HCT116 (cell line): ENCODE measurements around the gene MAST4. TPM values are rescaled to one million over a fixed set of nuclear protein-coding genes. Genes with fewer than 3 reads are reported as not detected.

Source experiments
- ATAC-seq: fragments of 200-7000 bp; cut with Tn5 transposase; 2 replicates; pipeline ENCODE4 v1.9.1; 2020; ENCODE audit warnings: mild to moderate bottlenecking, moderate library complexity
- BruUV-seq: library from RNA; stranded (reverse); fragments of 400-500 nt; replicated peaks from 2 replicates; lab custom pipeline; 2021; lab: Mats Ljungman, UMichigan
- CTCF ChIA-PET: fragments of 300-600 bp; sonication (Branson Sonifier 250); formaldehyde crosslinking; loops from one replicate; lab custom pipeline; 2021; ENCODE audit warnings: antibody characterized with exemption; lab: Charles Lee
- POLR2A ChIA-PET: fragments of 300-600, 350-600 bp; sonication (Branson Sonifier 250); formaldehyde crosslinking; loops from one replicate; lab custom pipeline; 2021; ENCODE audit warnings: antibody characterized with exemption; lab: Charles Lee
- RAD21 ChIA-PET, 2 experiments: fragments of 300-600 bp; sonication (Branson Sonifier 250); formaldehyde crosslinking; loops; one replicate each; lab custom pipeline; 2023; ENCODE audit warnings: low total read pairs in 2 of 2; ENCODE audit not compliant: uncharacterized antibody in 2 of 2, unreplicated experiment in 2 of 2, low non-redundant PET in 1 of 2; lab: Charles Lee
- DNase-seq: peaks from one replicate; pipeline ENCODE4 v3.0.0-alpha.2; 2010; ENCODE audit warnings: low read depth, low spot score
- H2AFZ ChIP-seq: fragments of 200-600 bp; shearing (Covaris generic), sonication (generic); 2 replicates; pipeline ENCODE4 v1.6.1; 2017; ENCODE audit warnings: low read depth, mixed run types, mixed read lengths, antibody characterized with exemption, low read length; ENCODE audit not compliant: poor library complexity, severe bottlenecking
- H3K27ac ChIP-seq: 2 replicates; pipeline ENCODE4 v1.5.1; 2012; ENCODE audit warnings: low read depth, low read length
- H3K27me3 ChIP-seq: fragments of 200-600 bp; sonication (generic); 2 replicates; pipeline ENCODE4 v1.6.1; 2016; ENCODE audit warnings: mixed run types, low read length, mixed read lengths; ENCODE audit not compliant: insufficient read depth
- H3K36me3 ChIP-seq, 2 experiments: fragments of 200-500 bp in 1 of 2; fragments of 200-600 bp in 1 of 2; sonication (Bioruptor generic) in 1 of 2; sonication (generic) in 1 of 2; 2 replicates each; pipeline versions ENCODE4 v1.5.1 to v1.6.1; 2014 to 2016; ENCODE audit warnings: low read length in 2 of 2, inconsistent platforms in 1 of 2, mixed read lengths in 1 of 2, mixed run types in 1 of 2; ENCODE audit not compliant: insufficient read depth in 2 of 2, control insufficient read depth in 1 of 2
- H3K4me1 ChIP-seq, 2 experiments: fragments of 200-600 bp in 1 of 2; sonication (generic) in 1 of 2; 2 replicates each; pipeline versions ENCODE4 v1.5.1 to v1.6.1; 2012 to 2017; ENCODE audit warnings: low read length in 2 of 2, inconsistent platforms in 1 of 2, mild to moderate bottlenecking in 1 of 2, mixed read lengths in 1 of 2, mixed run types in 1 of 2, moderate library complexity in 1 of 2; ENCODE audit not compliant: insufficient read depth in 2 of 2, control insufficient read depth in 1 of 2
- H3K4me2 ChIP-seq: fragments of 200-600 bp; sonication (generic); 2 replicates; pipeline ENCODE4 v1.6.1; 2017; ENCODE audit warnings: mixed run types, low read length, mixed read lengths
- H3K4me3 ChIP-seq, 2 experiments: fragments of 200-600 bp in 1 of 2; sonication (generic) in 1 of 2; replicated peaks in 1 of 2; 2 replicates each; pipeline ENCODE4 v1.5.1; 2011 to 2016; ENCODE audit warnings: low read length in 2 of 2, control low read depth in 1 of 2, low read depth in 1 of 2, mild to moderate bottlenecking in 1 of 2, mixed read lengths in 1 of 2, mixed run types in 1 of 2
- H3K79me2 ChIP-seq: fragments of 200-600 bp; sonication (generic); 2 replicates; pipeline ENCODE4 v1.6.1; 2017; ENCODE audit warnings: mild to moderate bottlenecking, mixed run types, low read length, moderate library complexity, mixed read lengths; ENCODE audit not compliant: insufficient read depth
- H3K9ac ChIP-seq: fragments of 200-600 bp; sonication (generic); 2 replicates; pipeline ENCODE4 v1.6.1; 2016; ENCODE audit warnings: low read length, mixed read lengths
- H3K9me2 ChIP-seq: fragments of 200-600 bp; sonication (generic), shearing (Covaris generic); 2 replicates; pipeline ENCODE4 v1.6.1; 2017; ENCODE audit warnings: mixed run types, mild to moderate bottlenecking, moderate library complexity; ENCODE audit not compliant: insufficient read depth
- H3K9me3 ChIP-seq, 2 experiments: fragments of 200-500 bp in 1 of 2; fragments of 200-600 bp in 1 of 2; sonication (Bioruptor generic) in 1 of 2; sonication (generic) in 1 of 2; 2 replicates each; pipeline ENCODE4 v1.6.1; 2014 to 2017; ENCODE audit warnings: low read length in 2 of 2, mixed read lengths in 2 of 2, inconsistent platforms in 1 of 2, low read depth in 1 of 2, mild to moderate bottlenecking in 1 of 2, mixed run types in 1 of 2, moderate library complexity in 1 of 2; ENCODE audit not compliant: control insufficient read depth in 1 of 2, insufficient read depth in 1 of 2
- H4K20me1 ChIP-seq: fragments of 200-600 bp; sonication (generic), shearing (Covaris generic); 2 replicates; pipeline ENCODE4 v1.6.1; 2017; ENCODE audit warnings: mixed run types, mild to moderate bottlenecking, moderate library complexity; ENCODE audit not compliant: insufficient read depth
- CBX3 ChIP-seq: IDR thresholded peaks from 2 replicates; pipeline ENCODE4 v1.6.1; 2012; ENCODE audit warnings: low read depth
- EGR1 ChIP-seq: IDR thresholded peaks from 2 replicates; pipeline ENCODE4 v1.6.1; 2012; ENCODE audit warnings: low read depth
- MAX ChIP-seq: IDR thresholded peaks from 2 replicates; pipeline ENCODE4 v1.6.1; 2012
- SIN3A ChIP-seq: IDR thresholded peaks from 2 replicates; pipeline ENCODE4 v1.6.1; 2012; ENCODE audit warnings: low read depth
- SP1 ChIP-seq: IDR thresholded peaks from 2 replicates; pipeline ENCODE4 v1.6.1; 2012; ENCODE audit warnings: low read depth
- TCF7L2 ChIP-seq: IDR thresholded peaks from 2 replicates; pipeline ENCODE4 v1.7.0; 2011; ENCODE audit warnings: borderline replicate concordance, inconsistent platforms; ENCODE audit not compliant: insufficient read depth, insufficient read length; ENCODE audit errors: extremely low read depth
- YY1 ChIP-seq: IDR thresholded peaks from 2 replicates; pipeline ENCODE4 v1.6.1; 2011; ENCODE audit warnings: low read length, low read depth, moderate library complexity, mild to moderate bottlenecking; ENCODE audit not compliant: insufficient replicate concordance; ENCODE audit errors: extremely low read depth
- ZFX ChIP-seq: fragments of 450-650 bp; IDR thresholded peaks from 2 replicates; pipeline ENCODE4 v1.6.1; 2017
- intact Hi-C: fragments of 100-400 bp; cut with micrococcal nuclease; formaldehyde crosslinking; loops from 2 replicates; pipeline ENCODE4 v1.10.0; 2022
- total RNA-seq: library from RNA; stranded (reverse); gene quantifications from one replicate; pipeline ENCODE4 v1.2.1, GENCODE V29; 2021; ENCODE audit not compliant: unreplicated experiment

Gene MAST4
- total RNA-seq, 1 experiment from 2014 or later, result 1.1 TPM

- H3K36me3 ChIP-seq, result no peaks in the 10 kb centered on the region
- ChIA-PET RAD21 (no interaction called here), POLR2A (no interaction called here), CTCF (no interaction called here)
- no peak overlapping the region for H3K4me3 ChIP-seq
- intact Hi-C loops, result no loop called here
- no peaks in the 10 kb centered on the region for H3K79me2 ChIP-seq
- ATAC-seq, result no peak
- no peak for TF ChIP-seq YY1
- no peak for TF ChIP-seq CBX3
- TF ChIP-seq ZFX, result no peak
- no peak for TF ChIP-seq TCF7L2
- no peak for TF ChIP-seq MAX
- TF ChIP-seq SP1, result no peak
- H3K27ac ChIP-seq, result no peak overlapping the region
- peaks cover 43% of the 10 kb centered on the region for H3K27me3 ChIP-seq
- H3K4me1 ChIP-seq, result no peaks in the 10 kb centered on the region
- no peak for DNase-seq
- no peak overlapping the region for H3K9ac ChIP-seq
- H4K20me1 ChIP-seq, result no peaks in the 10 kb centered on the region
- no peaks in the 10 kb centered on the region for H3K9me3 ChIP-seq
- no peak overlapping the region for H3K4me2 ChIP-seq
- BruUV-seq, result no TSS peak
- H2AFZ ChIP-seq, result no peak overlapping the region
- no peaks in the 10 kb centered on the region for H3K9me2 ChIP-seq
These were observed 436.9 kb downstream of the MAST4 start for GRCh38 chr5:67032921-67033664.

- DNase-seq (no peak), ATAC-seq (no peak)
- Histone ChIP-seq H3K36me3 (no peaks in the 10 kb centered on the region), H2AFZ (no peak overlapping the region), H3K4me3 (no peak overlapping the region), H3K4me1 (no peaks in the 10 kb centered on the region), H3K27me3 (peaks cover 44% of the 10 kb centered on the region)
- intact Hi-C loops, result no loop called here
- POLR2A ChIA-PET, result interaction anchor here (1.1 kb wide), 1 partner anchor 30 kb away, joined by 3 read pairs; no protein-coding TSS in a partner anchor
- no peak for TF ChIP-seq SP1
- no peak for TF ChIP-seq SIN3A
- no peak for TF ChIP-seq EGR1
- TF ChIP-seq TCF7L2, result no peak
- TF ChIP-seq YY1, result no peak
- TF ChIP-seq, all 23 proteins: peak for 0
- H3K9ac ChIP-seq, result no peak overlapping the region
- no peak overlapping the region for H3K4me2 ChIP-seq
- ChIA-PET RAD21 (no interaction called here), CTCF (no interaction called here)
- no TSS peak for BruUV-seq
- no peaks in the 10 kb centered on the region for H4K20me1 ChIP-seq
- H3K27ac ChIP-seq, result no peak overlapping the region
- no peaks in the 10 kb centered on the region for H3K79me2 ChIP-seq
- no peaks in the 10 kb centered on the region for H3K9me2 ChIP-seq
- H3K9me3 ChIP-seq, result no peaks in the 10 kb centered on the region
These were observed 437.9 kb downstream of the MAST4 start for GRCh38 chr5:67033880-67034651.
